H54 (cell line): ENCODE data around the gene TBKBP1.

ENCODE experiments used
- DNase-seq: peaks from one replicate; pipeline ENCODE4 v3.0.0; 2011; ENCODE audit warnings: low spot score, mixed read lengths; ENCODE audit not compliant: insufficient read length
- FAIRE-seq: peaks from 3 replicates; lab custom pipeline; 2011; peaks lifted over from hg19 to GRCh38; lab: Jason Lieb, UNC
- POLR2A ChIP-seq: IDR thresholded peaks from 2 replicates; pipeline ENCODE4 v1.6.1; 2011; ENCODE audit warnings: low read depth, mild to moderate bottlenecking, low read length

TBKBP1 gene

DNA sequence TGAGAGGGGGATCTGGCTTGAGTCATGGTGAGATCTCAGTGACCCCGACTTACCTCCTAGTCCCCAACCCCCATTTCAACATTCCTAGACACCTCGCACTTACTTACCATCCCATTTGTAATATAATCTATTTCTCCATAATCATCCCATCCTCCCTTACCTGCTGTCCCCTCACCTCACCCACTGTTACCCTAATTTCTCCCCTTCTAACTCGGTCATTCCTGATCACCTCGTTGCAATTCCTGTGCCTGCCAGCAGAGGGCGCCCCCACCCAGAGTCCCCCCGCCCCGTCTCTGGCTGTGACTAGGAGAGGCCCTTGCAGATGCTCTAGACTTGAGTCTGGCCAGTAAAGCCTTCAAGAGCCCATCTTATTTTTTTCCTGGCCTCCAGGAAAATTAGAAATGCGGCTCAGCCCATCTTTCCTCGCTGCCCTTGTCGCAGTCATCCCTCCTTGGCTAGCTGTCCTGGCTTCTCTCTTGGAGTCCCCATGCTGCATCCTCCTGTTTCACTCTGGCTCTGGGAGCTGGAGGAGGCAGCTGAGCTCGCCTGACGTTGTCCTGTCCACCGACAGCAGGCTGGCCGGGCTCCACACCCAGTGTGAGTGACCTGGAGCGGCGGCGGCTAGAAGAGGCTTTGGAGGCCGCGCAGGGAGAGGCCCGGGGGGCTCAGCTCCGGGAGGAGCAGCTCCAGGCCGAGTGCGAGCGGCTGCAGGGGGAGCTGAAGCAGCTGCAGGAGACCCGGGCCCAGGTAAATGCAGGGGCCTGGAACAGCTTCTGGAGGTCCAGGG is 5.0 kb downstream of the TBKBP1 start:
- no peak for FAIRE-seq
- no peak for TF ChIP-seq POLR2A
- peak; percentile 98 for DNase-seq

DNA sequence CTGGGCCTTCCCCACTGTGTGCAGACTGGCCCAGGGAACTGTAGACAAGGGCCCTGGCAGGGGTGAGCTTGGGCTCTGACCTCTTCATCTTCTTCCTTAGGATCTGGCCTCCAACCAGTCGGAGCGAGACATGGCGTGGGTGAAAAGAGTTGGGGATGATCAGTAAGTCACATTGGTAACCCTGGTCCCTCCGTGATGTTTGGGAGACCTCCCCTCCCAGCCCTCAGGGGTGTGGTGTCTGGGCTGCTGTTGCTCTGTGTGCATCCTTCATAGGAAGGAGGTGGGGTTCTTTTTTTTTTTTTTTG is 5.5 kb downstream of the TBKBP1 start:
- FAIRE-seq: no peak

DNA sequence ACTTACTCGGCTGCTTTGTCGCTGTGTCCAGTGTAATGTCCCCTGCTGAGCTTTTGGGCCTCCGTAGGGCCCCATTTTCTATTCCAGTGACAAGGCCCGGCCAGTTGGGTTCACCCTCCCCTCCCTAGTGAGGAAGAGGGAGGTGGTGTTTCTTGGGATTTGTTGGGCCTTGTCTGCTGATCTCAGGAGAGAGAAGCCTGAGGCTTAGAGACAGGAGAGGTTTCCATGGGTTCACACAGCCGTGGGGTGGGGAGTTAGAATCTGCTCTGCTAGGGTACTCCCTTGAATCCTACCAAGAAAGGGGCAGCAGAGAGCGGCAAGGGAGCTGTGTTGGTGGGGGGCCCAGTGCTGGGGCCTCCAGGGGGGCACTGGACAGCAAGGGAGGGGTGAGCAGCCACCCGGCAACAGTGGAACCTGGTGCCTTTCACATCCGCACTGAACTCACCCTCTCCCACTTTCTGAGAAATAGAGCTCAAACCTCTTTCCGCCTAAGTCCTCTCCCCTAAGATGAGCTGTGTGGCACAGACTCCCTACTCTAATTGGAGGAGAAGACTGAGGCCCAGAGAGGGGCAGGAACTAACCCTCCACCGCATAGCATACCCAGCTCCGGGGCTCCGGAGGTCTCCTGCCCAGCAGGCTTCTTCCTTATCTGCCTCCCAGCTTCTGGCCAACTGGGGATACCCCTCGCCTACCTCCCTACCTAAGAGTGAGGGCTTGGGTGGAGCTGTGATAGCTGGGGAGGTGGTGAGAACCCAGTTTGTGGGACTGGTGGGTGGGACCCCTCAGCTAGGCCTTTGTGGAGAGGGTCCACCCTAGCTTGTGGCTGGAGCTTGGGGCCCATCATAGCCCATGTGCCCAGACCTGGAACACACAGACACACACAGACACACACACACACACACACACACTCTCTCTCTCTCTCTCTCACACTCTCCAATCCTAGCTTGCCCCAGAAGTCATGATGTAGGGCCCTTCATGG is 6.8 kb downstream of the TBKBP1 start:
- TF ChIP-seq POLR2A: no peak
- FAIRE-seq (no peak), DNase-seq (no peak)

More for the DNA sequence above, 5.5 kb downstream of the TBKBP1 start:
- no peak for DNase-seq
- no peak for TF ChIP-seq POLR2A

DNA sequence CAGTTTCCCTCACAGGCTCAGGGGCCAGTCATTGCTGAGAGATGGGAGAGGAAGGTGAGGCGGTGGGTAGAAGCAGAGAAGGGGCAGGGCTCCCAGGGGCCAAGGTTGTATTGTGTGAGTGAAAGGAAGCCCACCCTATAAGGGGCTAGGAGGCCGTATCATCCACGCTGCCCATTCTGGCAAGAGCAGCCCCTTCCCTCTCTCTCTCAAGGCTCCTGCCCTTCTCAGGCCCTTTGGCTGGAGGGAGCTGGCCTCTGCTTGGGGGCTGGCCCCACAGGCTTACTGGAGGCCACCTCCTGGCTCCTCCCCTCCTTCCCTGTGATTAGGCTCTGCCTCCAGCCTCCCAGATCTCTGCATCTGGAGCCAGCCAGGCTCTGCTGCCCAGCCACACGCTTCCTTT is 7.6 kb downstream of the TBKBP1 start:
- DNase-seq (no peak), FAIRE-seq (no peak)
- TF ChIP-seq POLR2A: no peak

- FAIRE-seq: no peak
Observed at GRCh38 chr17:47702391-47702995, 8.5 kb downstream of the TBKBP1 start.

DNA sequence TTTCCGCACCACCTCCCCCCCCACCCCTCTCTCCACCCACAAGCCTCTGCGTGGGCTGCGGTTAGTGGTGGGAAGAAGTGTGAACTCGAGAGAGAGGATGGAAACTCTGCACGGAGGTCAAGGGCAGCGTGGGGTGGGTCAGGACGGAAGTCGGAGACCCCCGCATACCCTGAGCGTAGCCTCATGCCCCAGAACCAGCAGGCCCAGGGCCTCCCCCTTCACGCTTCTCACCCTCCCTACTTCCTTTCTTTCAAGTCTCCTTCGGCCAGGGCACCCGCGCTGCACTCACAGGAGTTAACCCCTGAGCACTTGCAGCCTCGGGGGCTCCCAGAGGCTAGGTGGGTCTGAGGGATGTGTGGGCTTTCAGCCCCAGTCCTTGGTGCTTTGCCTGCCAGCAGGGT is 9.2 kb downstream of the TBKBP1 start:
- TF ChIP-seq POLR2A: no peak
- DNase-seq: no peak
- no peak for FAIRE-seq

More at GRCh38 chr17:47702391-47702995, 8.5 kb downstream of the TBKBP1 start:
- no peak for TF ChIP-seq POLR2A
- DNase-seq: no peak

DNA sequence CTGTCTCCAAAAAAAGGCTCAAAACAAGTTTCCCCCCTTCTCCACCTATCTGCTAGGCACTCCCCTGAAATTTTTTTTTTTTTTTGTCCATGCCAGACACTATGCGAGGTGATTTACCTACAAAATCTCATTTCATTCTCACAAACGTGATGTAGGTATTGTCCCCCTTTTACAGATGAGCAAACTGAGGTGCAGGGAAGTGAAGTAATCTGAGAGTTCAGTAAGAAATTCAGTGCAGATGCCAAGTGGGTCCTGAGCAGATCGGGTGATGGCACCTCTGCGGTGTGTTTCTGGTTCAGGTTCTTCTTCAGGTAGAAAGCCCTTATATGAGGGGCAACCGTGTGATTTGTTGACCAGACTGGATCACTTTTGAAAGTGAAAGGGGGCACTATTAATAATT is 9.7 kb downstream of the TBKBP1 start:
- TF ChIP-seq POLR2A: no peak
- FAIRE-seq (no peak), DNase-seq (no peak)

GRCh38 chr17:47704116-47704515 is 10.2 kb downstream of the TBKBP1 start:
- FAIRE-seq (no peak), DNase-seq (no peak)
- TF ChIP-seq POLR2A: no peak

GRCh38 chr17:47704736-47705135 is 10.8 kb downstream of the TBKBP1 start:
- FAIRE-seq (no peak), DNase-seq (no peak)
- TF ChIP-seq POLR2A: no peak

DNA sequence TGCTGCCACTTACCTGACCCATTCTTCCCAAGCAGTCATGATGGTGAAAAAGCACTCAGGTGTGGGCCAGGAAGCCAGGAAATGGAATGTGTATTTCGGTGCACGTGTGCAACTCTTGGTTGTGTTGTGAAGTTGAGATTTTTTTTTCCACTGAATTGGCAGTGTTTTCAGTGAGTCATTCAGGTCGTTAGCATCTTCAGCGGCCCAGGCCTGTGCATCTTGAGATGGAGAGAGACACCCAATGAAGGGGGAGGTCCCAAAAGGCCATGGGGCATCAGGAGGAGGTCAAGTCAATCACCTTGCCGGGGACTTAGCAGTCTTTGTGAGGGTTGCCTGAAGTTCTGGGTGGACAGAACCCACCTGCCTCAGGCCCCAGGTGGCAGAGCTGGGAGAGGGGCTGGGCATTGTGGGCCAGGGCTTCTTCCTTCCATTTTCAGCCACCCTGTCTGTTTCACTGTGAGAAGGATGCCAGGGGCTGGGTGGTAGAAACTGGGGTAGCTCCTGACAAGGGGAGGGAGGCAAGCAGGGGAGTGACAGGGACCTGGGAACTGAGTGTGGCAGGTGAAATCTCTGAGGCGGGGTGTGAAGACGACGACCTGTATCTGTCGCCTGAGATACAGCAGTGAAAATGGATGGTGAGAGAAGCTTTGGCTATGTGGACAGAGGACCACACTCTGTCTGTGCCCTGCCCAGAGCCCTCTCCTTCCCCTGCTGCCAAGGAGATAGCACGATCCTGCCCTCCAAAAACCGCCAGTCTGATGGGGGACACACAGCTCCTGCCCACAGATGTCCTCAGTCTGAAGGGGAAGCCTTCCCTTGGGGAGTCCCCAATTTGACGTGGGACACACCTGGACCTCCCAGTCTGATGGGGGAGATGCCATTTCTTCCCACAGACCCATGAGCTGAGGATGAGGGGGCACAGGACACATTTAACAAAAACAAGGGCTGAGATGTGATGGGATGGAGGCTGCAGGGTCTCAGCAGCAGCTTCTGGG is 11.9 kb downstream of the TBKBP1 start:
- DNase-seq (no peak), FAIRE-seq (no peak)
- no peak for TF ChIP-seq POLR2A

DNA sequence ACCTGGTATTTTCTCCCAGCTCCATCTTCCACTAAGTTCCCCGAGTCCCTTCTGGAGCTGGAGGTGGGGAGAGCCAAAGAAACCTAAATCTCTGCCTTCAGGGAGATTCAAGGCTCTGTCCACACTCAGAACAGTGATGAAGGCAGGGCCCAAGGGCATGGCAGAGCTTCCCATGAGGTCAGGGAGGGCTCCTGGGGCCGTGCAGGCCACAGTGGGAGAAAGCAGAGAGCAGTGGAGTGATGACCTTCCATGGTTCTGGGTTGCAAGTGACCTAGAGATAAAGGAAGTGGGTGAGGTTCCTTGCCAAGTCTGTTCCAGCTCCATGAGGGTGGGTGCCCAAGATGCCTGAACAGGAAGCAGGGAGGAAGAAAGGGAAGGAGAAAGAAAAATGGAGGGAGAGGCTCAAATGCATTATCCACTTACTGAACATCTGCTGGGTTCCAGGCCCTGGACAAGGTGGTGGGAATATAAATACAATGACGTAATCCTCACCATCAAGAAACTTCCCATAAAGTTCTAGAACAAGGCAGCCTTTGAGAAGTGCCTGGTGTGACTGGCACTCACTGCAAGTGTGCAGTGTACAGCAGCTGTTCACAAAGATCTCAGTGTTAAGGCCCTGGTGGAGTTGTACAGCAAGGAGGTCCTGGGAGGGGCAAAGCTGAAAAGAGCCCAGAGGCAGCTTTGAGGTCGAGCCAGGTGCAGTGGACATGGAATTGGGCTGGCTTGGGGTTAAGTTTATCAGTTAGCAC is 13.3 kb downstream of the TBKBP1 start:
- no peak for TF ChIP-seq POLR2A
- DNase-seq: no peak
- FAIRE-seq: no peak

- DNase-seq: no peak
- FAIRE-seq: no peak
- no peak for TF ChIP-seq POLR2A
Observed at GRCh38 chr17:47707884-47708283, 13.9 kb downstream of the TBKBP1 start.

DNA sequence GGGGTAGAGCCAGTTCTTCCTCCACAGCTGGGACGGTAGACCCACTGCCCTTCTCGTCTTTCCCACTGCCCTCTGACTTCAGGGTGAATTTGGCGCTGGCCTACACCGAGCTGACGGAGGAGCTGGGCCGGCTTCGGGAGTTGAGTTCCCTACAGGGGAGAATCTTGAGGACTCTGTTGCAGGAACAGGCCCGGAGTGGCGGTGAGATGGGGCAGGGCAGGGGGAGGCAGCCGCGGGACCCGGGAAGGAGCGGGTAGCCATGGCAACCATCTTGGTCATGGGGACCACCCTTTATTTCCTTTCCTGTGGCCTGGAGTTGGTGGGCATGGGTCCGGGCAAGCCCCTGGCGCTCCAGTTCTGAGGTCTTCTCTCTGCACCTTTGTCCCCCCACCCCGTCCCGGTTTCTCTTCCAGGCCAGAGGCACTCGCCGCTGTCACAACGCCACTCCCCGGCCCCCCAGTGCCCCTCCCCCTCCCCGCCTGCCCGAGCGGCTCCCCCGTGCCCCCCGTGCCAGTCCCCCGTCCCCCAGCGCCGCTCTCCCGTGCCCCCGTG is 14.4 kb downstream of the TBKBP1 start:
- DNase-seq (no peak), FAIRE-seq (no peak)
- TF ChIP-seq POLR2A: no peak
